NCI-H345 (cell line): Measurements from ENCODE around the gene MAP9.
"Not testable (repeated sequence)": the region's sequence is repeated elsewhere in the genome, so short reads cannot be mapped to it uniquely, and the experiment has no call there.

ENCODE experiments used
- DNase-seq: peaks from one replicate; lab custom pipeline; 2025; lab: John Stamatoyannopoulos, UW

Gene MAP9

GRCh38 chr4:155342142-155342541, 34.6 kb downstream of the MAP9 start:
- no peak for DNase-seq

- DNase-seq, result no peak
Measured at GRCh38 chr4:155339999-155340398, 36.8 kb downstream of the MAP9 start.

DNA sequence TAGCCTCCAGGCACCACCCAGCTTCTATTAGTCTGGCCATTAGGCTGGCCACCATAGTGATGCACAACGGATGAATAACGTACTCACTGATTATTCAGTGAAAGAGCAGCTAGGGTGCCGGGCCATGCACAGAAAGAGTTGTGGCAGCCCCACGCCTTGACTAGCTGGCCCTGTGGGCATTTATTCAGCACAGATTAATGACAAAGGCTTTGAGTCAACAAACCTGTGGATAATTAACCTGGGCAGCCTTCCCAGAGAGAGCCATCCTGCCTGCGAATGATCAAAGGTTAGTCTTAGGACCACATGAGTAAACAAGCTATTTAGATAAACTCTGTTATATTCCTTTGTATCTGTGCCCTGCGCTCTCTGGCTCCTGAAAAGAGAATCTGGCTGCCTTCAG, 37.2 kb downstream of the MAP9 start:
- no peak for DNase-seq

DNA sequence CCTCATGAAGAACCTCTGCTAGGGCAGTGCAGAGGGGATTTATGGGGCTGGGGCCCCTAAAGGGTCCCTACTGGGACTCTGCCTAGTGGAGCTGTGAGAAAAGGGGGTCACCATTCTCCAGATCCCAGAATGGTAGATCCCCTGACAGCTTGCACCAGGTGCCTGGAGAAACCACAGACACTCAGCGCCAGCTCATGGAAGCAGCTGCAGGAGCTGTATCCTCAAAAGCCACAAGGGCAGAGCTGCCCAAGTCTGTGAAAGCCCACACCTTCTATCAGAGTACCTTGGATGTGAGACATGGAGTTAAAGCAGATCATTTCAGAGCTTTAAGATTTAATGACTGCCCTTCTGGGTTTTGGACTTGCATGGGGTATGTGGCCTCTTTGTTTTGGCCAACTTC, 38.6 kb downstream of the MAP9 start:
- DNase-seq, result no peak

DNA sequence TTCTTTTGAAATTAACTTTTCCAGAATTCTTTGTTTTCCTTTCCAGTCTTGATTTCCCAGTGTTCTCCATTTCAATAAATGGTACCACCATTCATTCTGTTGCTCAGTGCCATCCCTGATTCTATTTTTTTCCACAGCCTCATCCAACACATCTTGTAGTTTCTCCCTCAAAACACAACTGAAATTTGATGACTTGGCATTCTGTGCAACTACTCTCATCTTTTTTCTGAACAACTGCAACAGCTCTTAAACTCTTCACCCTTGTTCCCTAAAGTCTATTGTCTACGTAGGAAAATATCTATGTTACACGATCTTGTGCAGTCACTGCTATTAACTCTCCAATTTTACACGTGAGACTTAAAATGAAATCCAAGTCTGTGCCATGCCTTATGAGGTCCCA, 40.5 kb downstream of the MAP9 start:
- no peak for DNase-seq

- DNase-seq, result no peak
Measured at GRCh38 chr4:155331478-155331877, 45.3 kb downstream of the MAP9 start.

GRCh38 chr4:155322782-155323181, 54.0 kb downstream of the MAP9 start:
- DNase-seq, result no peak

DNA sequence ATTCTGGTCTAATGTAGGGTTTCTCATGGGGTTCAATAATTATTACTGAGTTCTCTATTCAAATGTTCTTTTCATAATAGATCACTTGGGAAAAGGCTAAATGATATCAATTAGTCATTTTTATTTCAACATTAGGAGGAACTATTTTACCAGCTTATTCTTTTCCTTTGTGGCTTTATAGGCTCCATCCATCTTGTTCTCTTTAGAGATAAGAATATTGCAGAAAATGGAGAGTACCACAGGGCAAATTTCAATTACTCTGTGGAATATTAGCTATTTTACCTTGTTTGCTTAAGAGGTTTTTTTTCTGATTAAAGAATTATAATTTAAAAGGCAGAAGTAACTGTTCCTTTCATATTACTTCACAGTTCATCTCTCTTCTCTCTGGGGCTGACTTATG, 55.8 kb downstream of the MAP9 start:
- DNase-seq, result no peak

DNA sequence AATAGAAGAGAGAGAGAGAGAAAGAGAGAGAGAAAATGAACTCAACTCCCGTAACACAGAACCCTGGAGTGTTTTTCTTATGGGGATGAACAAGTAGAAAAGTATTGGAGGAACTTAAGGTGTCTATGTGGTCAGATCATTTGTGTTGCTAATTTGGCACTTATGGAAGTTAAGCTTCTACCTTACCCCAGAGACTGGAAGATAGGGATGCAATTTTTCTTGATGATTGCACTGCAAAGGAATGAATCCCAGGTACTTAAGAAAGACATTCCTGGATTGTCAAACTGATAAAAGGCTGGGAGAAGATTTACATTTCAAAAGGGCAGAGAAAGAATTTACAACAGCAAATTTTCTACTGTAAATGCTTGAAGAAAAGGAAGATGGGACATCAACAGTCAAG, 57.2 kb downstream of the MAP9 start:
- DNase-seq, result no peak

- not testable (repeated sequence) for DNase-seq
Measured at GRCh38 chr4:155312027-155312426, 64.7 kb downstream of the MAP9 start.

- no peak for DNase-seq
Measured at GRCh38 chr4:155307731-155308277, 69.0 kb downstream of the MAP9 start.

- DNase-seq, result no peak
Measured at GRCh38 chr4:155305619-155306018, 71.1 kb downstream of the MAP9 start.

- no peak for DNase-seq
Measured at GRCh38 chr4:155304375-155304774, 72.4 kb downstream of the MAP9 start.

DNA sequence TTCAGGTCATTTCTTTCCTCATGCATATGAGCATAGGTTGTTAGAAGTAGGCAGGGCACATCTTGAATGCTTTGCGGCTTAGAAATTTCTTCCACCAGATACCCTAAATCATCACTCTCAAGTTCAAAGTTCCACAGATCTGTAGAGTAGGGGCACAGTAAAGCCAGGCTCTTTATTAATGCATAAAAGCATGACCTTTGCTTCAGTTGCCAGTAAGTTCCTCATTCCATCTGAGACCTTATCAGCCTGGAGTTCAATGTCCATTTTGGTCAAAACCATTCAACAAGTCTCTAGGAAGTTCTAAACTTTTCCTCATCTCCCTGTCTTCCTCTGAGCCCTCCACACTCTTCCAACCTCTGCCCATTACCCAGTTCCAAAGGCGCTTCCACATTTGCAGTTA, 77.7 kb downstream of the MAP9 start:
- no peak for DNase-seq
